Esophagus muscularis mucosa (tissue), 4 donors: ENCODE measurements around the gene RPL27A.

Experiments used
- CTCF ChIP-seq, 3 experiments: fragments of 200-600 bp in 2 of 3; fragments of 450-650 bp in 1 of 3; sonication (generic) in 2 of 3; IDR thresholded peaks; one replicate each; pipeline ENCODE4 v1.5.1; 2017 to 2019; ENCODE audit warnings: antibody characterized with exemption in 3 of 3, mild to moderate bottlenecking in 2 of 3, moderate library complexity in 1 of 3
- EP300 ChIP-seq: sonication (generic); formaldehyde crosslinking; IDR thresholded peaks from one replicate; pipeline ENCODE4 v1.6.1; 2017; ENCODE audit warnings: antibody characterized with exemption
- POLR2A ChIP-seq: fragments of 450-650 bp; IDR thresholded peaks from one replicate; pipeline ENCODE4 v1.6.1; 2017; ENCODE audit warnings: antibody characterized with exemption, moderate library complexity, mild to moderate bottlenecking, low read depth
- POLR2AphosphoS5 ChIP-seq, 2 donors: sonication (generic); formaldehyde crosslinking; IDR thresholded peaks; one replicate each; pipeline ENCODE4 v1.6.1; 2017; ENCODE audit warnings: antibody characterized with exemption in 2 of 2

DNA sequence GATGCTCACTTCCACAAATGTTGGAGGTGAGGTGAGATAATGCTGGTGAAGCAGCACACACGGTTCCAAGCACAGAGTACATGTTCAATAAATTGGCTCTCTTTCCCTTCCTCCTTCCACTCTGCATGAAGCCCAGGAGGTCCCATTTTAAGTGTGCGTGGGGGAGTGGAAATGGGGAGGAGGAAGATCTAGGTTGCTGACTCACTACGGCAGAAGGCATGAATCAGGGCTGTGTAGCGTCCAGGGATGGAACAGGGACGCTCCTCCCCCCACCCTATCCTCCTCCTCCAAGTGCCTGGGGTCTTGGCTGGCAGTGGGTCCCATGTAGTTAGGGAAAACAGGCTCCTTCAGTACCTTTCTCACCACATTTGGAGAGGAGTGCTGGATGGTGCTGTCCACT, 44.3 kb upstream of the RPL27A start:
- TF ChIP-seq POLR2A (no peak), CTCF (IDR thresholded peaks at IDR 0.05) (no peak), POLR2AphosphoS5 (IDR thresholded peaks at IDR 0.05) (no peak), EP300 (no peak)
